Thyroid gland (tissue), 4 donors: ENCODE results near the gene BRSK2. TPM values are rescaled to one million over a fixed set of nuclear protein-coding genes. Genes with fewer than 3 reads are reported as not detected.

ENCODE experiments used
- DNase-seq, 2 donors: peaks; one replicate each; pipeline ENCODE4 v3.0.0-alpha.2; 2019
- H3K27ac ChIP-seq, 3 donors: fragments of 200-600 bp; sonication (generic); 1 replicate in 2 of 3; 2 replicates in 1 of 3; pipeline ENCODE4 v1.5.1; 2016 to 2019; ENCODE audit warnings: mild to moderate bottlenecking in 1 of 3, moderate library complexity in 1 of 3
- H3K27me3 ChIP-seq: fragments of 200-600 bp; sonication (generic); one replicate; pipeline ENCODE4 v1.5.1; 2019
- H3K36me3 ChIP-seq, 2 donors: fragments of 200-600 bp; sonication (generic); one replicate each; pipeline ENCODE4 v1.5.1; 2016 to 2019
- H3K4me1 ChIP-seq, 2 donors: fragments of 200-600 bp; sonication (generic); one replicate each; pipeline ENCODE4 v1.5.1; 2017 to 2019
- H3K4me3 ChIP-seq, 3 donors: fragments of 200-600 bp; sonication (generic); replicated peaks in 1 of 3; 1 replicate in 2 of 3; 2 replicates in 1 of 3; pipeline ENCODE4 v1.5.1; 2016; ENCODE audit warnings: mild to moderate bottlenecking in 1 of 3
- H3K9me3 ChIP-seq: fragments of 200-600 bp; sonication (generic); one replicate; pipeline ENCODE4 v1.5.1; 2017
- CTCF ChIP-seq, 6 experiments: fragments of 200-600 bp in 3 of 6; fragments of 450-650 bp in 3 of 6; sonication (generic) in 3 of 6; IDR thresholded peaks; one replicate each; pipeline ENCODE4 v1.5.1; 2016 to 2019; ENCODE audit warnings: antibody characterized with exemption in 6 of 6, mild to moderate bottlenecking in 2 of 6, inconsistent platforms in 1 of 6, moderate library complexity in 1 of 6
- POLR2A ChIP-seq, 2 donors: fragments of 450-650 bp; IDR thresholded peaks; one replicate each; pipeline ENCODE4 v1.6.1; 2017; ENCODE audit warnings: antibody characterized with exemption in 2 of 2, mild to moderate bottlenecking in 2 of 2, moderate library complexity in 1 of 2
- WGBS, 2 donors: methylation state at CpG; one replicate each; pipeline ENCODE4 v1.1.5; 2017; 5-methylcytosine and 5-hydroxymethylcytosine counted together
- intact Hi-C: fragments of 100-400 bp; cut with DNase I; formaldehyde crosslinking; loops from one replicate; pipeline ENCODE4 v1.15.1; 2023
- total RNA-seq, 4 donors: library from RNA; depleted of rRNA; stranded (reverse); fragments of >200 nt; gene quantifications; one replicate each; pipeline ENCODE4 v1.2.3, GENCODE V29; 2016

Gene BRSK2
- total RNA-seq, 4 donors from 2014 or later = 0.34 to 2.2 (median 0.81) TPM

GRCh38 chr11:1399386-1400316, 9.9 kb downstream of the BRSK2 start:
- TF ChIP-seq CTCF (IDR thresholded peaks at IDR 0.05) (no peak), POLR2A (IDR thresholded peaks at IDR 0.05) (no peak)
- WGBS, 2 donors = 51 to 55% methylated on average over 26 to 29 of the region's 34 CpGs
- Histone ChIP-seq H3K27me3 (no peaks in the 10 kb centered on the region), H3K4me3 (no peak overlapping the region), H3K36me3 (no peaks in the 10 kb centered on the region), H3K9me3 (no peaks in the 10 kb centered on the region), H3K4me1 (no peaks in the 10 kb centered on the region), H3K27ac (no peak overlapping the region)
- intact Hi-C loops = no loop called here
- no peak for DNase-seq

- DNase-seq = no peak
- H3K27me3 ChIP-seq = no peaks in the 10 kb centered on the region
- intact Hi-C loops = no loop called here
- H3K27ac ChIP-seq = no peak overlapping the region
- no peaks in the 10 kb centered on the region for H3K4me1 ChIP-seq
- 88% methylated on average over 12 to 13 of the region's 30 CpGs for WGBS, 2 donors
- no peaks in the 10 kb centered on the region for H3K36me3 ChIP-seq
- H3K4me3 ChIP-seq = no peak overlapping the region
- H3K9me3 ChIP-seq = no peaks in the 10 kb centered on the region
- no peak for TF ChIP-seq POLR2A (IDR thresholded peaks at IDR 0.05)
- TF ChIP-seq CTCF (IDR thresholded peaks at IDR 0.05) = no peak
Observed at GRCh38 chr11:1400317-1401170, 10.8 kb downstream of the BRSK2 start.

GRCh38 chr11:1401171-1401445, 11.4 kb downstream of the BRSK2 start:
- WGBS, 2 donors = 63 to 89% methylated on average over 6 to 9 of the region's 11 CpGs
- no peaks in the 10 kb centered on the region for H3K9me3 ChIP-seq
- no peaks in the 10 kb centered on the region for H3K4me1 ChIP-seq
- DNase-seq = no peak
- no peaks in the 10 kb centered on the region for H3K27me3 ChIP-seq
- TF ChIP-seq CTCF (IDR thresholded peaks at IDR 0.05) (no peak), POLR2A (IDR thresholded peaks at IDR 0.05) (no peak)
- intact Hi-C loops = no loop called here
- no peaks in the 10 kb centered on the region for H3K36me3 ChIP-seq
- H3K4me3 ChIP-seq = no peak overlapping the region
- no peak overlapping the region for H3K27ac ChIP-seq

GRCh38 chr11:1401656-1402221, 12.0 kb downstream of the BRSK2 start:
- Histone ChIP-seq H3K9me3 (no peaks in the 10 kb centered on the region), H3K4me3 (no peak overlapping the region), H3K27me3 (no peaks in the 10 kb centered on the region), H3K36me3 (no peaks in the 10 kb centered on the region), H3K4me1 (no peaks in the 10 kb centered on the region), H3K27ac (no peak overlapping the region)
- no peak for TF ChIP-seq CTCF (IDR thresholded peaks at IDR 0.05)
- TF ChIP-seq POLR2A (IDR thresholded peaks at IDR 0.05) = no peak
- WGBS, 2 donors = 59% methylated on average over 5 of the region's 23 CpGs; no CpG with 5 or more reads in 1 of the 2 donors
- intact Hi-C loops = no loop called here
- DNase-seq = peak; percentile 65 to 75
